GM12873 (cell line): ENCODE measurements around the gene TCHP.
A peak's percentile ranks its signal among the peaks of the same experiment; 100 is the strongest.

Experiments used
- TF ChIP-seq, protein P1 (sequence below): IDR thresholded peaks from 2 replicates; pipeline ENCODE4 v1.5.1; 2012; ENCODE audit warnings: low read depth, mild to moderate bottlenecking, moderate library complexity, low read length, control low read depth; ENCODE audit not compliant: insufficient read depth; ENCODE audit errors: missing control alignments

Gene TCHP

DNA sequence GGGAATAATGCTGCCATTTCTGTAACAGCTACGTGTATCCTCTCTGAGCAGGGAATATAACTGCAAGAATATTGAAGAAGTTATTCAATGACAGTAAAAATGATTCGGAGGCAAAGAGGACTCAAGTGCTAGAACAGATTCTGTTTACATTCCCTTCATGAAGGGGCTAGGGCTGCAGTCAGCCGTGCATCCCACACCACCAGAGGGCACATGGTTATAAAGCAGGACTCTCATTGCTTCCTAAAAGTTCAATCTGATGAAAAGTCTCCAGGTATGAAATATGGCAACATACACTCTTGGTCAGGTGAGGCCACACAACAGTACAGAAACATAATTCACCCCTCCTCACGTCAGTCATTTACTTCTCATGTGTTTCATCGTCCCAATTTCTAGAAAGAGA, 34.0 kb downstream of the TCHP start:
- TF ChIP-seq, protein P1, sequence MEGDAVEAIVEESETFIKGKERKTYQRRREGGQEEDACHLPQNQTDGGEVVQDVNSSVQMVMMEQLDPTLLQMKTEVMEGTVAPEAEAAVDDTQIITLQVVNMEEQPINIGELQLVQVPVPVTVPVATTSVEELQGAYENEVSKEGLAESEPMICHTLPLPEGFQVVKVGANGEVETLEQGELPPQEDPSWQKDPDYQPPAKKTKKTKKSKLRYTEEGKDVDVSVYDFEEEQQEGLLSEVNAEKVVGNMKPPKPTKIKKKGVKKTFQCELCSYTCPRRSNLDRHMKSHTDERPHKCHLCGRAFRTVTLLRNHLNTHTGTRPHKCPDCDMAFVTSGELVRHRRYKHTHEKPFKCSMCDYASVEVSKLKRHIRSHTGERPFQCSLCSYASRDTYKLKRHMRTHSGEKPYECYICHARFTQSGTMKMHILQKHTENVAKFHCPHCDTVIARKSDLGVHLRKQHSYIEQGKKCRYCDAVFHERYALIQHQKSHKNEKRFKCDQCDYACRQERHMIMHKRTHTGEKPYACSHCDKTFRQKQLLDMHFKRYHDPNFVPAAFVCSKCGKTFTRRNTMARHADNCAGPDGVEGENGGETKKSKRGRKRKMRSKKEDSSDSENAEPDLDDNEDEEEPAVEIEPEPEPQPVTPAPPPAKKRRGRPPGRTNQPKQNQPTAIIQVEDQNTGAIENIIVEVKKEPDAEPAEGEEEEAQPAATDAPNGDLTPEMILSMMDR = peak; percentile 45

DNA sequence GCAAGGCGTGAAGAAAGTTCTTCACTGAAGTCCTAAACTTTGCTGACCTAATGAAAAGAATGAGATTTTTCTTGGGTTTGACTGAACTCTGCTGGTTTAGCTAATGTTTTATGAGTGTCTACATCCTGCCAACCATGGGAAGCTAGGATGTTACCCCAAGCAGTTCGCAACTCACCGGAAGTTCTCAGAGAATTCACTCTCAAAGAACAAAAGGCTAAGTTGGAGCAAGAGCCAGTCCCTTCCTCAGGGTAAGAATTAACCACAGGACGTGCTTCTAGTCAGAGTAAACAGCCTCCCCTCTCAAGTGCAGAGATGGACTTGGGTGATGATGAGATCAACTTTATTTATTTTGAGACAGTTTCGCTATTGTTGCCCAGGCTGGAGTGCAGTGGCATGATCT, 37.3 kb downstream of the TCHP start:
- TF ChIP-seq, protein P1 = no peak

DNA sequence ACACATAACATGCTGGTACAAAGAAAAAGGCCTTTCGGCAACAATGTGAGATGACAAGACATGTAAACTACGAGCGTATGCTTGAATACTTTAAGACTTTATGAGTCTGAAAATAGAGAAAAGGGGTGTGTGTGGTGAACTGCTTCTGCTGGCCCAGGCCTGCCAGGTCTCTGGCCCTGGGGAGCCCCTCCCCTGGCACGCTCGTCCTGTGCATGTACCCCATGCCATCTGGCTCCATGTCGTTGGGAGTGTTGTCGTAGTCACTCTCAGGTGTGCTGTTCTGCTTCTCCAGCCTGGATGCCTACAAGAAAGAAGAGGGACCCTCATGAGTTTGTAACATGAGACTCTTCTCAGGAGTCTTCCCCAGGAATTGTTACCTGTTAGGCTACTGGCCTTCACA, 38.9 kb downstream of the TCHP start:
- TF ChIP-seq, protein P1 = no peak

DNA sequence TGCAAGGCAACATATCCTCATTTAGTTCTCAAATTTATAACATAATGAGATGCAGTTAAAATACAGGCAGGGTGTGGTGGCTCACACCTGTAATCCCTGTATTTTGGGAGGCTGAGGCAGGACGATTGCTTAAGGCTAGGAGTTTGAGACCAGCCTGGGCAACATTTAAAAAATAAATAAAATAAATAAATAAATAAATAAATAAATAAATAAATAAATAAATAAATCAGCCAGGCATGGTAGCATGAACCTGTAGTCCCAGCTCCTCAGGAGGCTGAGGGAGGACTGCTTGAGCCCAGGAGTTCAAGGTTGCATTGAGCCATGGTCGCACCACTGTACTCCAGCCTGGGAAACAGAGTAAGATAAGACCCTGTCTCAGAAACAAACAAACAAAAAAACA, 39.4 kb downstream of the TCHP start:
- TF ChIP-seq, protein P1 = no peak

DNA sequence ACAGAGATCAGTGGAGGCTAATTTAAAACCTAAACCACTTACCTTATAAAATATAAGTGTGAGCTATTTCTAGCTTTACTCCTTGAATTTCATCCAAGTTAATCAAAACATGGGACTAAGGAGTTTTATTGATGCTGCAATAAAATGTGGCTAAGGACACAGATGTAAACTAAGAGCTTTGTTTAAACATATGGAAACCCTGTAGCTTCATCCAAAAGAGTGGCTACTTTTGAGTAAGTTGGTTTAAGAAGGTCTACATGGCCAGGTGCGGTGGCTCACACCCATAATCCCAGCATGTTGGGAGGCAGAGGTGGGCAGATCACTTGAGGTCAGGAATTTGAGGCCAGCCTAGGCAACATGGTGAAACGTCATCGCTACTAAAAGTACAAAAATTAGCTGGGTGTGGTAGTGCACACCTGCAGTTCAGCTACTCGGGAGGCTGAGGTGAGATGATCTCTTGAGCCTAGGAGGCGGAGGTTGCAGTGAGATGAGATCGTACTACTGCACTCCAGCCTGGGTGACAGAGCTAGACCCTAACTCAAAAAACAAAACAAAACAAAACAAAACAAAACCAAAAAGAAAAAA, 40.4 kb downstream of the TCHP start:
- TF ChIP-seq, protein P1 = no peak

DNA sequence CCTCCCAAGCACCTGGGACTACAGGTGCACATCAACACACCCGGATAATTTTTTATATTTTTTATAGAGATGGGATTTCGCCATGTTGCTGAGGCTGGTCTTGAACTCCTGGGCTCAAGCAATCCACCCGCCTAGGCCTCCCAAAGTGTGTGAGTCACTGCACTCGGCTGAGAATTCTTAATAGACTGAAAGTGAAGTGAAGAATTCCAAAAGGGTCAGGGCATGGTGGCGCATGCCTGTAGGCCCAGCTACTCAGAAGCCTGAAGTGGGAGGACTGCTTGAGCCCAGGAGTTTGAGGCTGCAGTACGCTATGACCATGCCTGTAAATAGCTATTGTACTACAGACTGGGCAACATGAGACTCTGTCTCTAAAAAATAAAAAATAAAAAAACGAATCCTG, 43.7 kb downstream of the TCHP start:
- TF ChIP-seq, protein P1 = no peak

DNA sequence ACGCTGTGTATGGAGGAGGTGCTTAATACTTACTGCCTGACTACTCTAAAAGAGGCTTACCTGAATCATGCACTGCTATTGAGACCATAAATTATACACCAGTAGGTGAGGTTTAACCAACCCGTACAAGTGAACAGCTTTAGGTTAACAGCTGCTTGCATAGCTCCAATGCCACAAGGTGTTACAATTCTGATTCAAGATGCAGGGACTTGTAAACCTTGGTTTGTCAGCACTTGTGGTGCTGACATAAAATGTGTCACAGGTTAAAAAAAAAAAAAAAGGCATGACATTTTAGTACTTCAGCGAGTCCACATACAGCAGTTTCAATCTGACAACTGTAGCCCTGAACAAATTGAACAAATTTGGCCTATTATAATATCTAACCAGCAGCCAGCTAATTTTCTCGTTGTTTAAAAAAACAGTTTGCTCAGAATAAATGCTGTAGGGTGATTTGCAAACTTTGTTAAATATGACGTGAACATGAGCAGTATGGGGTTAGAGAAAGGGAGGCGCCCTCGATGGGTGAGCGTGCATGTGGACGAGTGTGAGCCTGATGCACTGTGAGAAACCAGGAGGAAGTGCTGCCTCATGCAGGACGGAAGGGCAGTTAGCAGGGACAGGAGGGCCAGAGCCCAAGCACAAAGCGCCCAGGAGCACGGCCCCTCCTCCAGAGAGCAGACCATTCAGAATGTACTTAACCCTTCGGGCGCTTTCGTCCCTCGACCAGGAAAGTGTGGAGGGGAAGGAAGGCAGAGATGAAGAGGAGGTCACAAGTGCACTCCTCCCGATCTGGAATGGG, 44.7 kb downstream of the TCHP start:
- TF ChIP-seq, protein P1 = no peak
